HCT116 (cell line): ENCODE measurements around the gene ZSWIM5. TPM values are rescaled to one million over a fixed set of nuclear protein-coding genes. Genes with fewer than 3 reads are reported as not detected.

Source experiments
- ATAC-seq: fragments of 200-7000 bp; cut with Tn5 transposase; 2 replicates; pipeline ENCODE4 v1.9.1; 2020; ENCODE audit warnings: mild to moderate bottlenecking, moderate library complexity
- BruUV-seq: library from RNA; stranded (reverse); fragments of 400-500 nt; replicated peaks from 2 replicates; lab custom pipeline; 2021; lab: Mats Ljungman, UMichigan
- CTCF ChIA-PET: fragments of 300-600 bp; sonication (Branson Sonifier 250); formaldehyde crosslinking; loops from one replicate; lab custom pipeline; 2021; ENCODE audit warnings: antibody characterized with exemption; lab: Charles Lee
- POLR2A ChIA-PET: fragments of 300-600, 350-600 bp; sonication (Branson Sonifier 250); formaldehyde crosslinking; loops from one replicate; lab custom pipeline; 2021; ENCODE audit warnings: antibody characterized with exemption; lab: Charles Lee
- RAD21 ChIA-PET, 2 experiments: fragments of 300-600 bp; sonication (Branson Sonifier 250); formaldehyde crosslinking; loops; one replicate each; lab custom pipeline; 2023; ENCODE audit warnings: low total read pairs in 2 of 2; ENCODE audit not compliant: uncharacterized antibody in 2 of 2, unreplicated experiment in 2 of 2, low non-redundant PET in 1 of 2; lab: Charles Lee
- DNase-seq: peaks from one replicate; pipeline ENCODE4 v3.0.0-alpha.2; 2010; ENCODE audit warnings: low read depth, low spot score
- H2AFZ ChIP-seq: fragments of 200-600 bp; shearing (Covaris generic), sonication (generic); 2 replicates; pipeline ENCODE4 v1.6.1; 2017; ENCODE audit warnings: low read depth, mixed run types, mixed read lengths, antibody characterized with exemption, low read length; ENCODE audit not compliant: poor library complexity, severe bottlenecking
- H3K27ac ChIP-seq: 2 replicates; pipeline ENCODE4 v1.5.1; 2012; ENCODE audit warnings: low read depth, low read length
- H3K27me3 ChIP-seq: fragments of 200-600 bp; sonication (generic); 2 replicates; pipeline ENCODE4 v1.6.1; 2016; ENCODE audit warnings: mixed run types, low read length, mixed read lengths; ENCODE audit not compliant: insufficient read depth
- H3K36me3 ChIP-seq, 2 experiments: fragments of 200-500 bp in 1 of 2; fragments of 200-600 bp in 1 of 2; sonication (Bioruptor generic) in 1 of 2; sonication (generic) in 1 of 2; 2 replicates each; pipeline versions ENCODE4 v1.5.1 to v1.6.1; 2014 to 2016; ENCODE audit warnings: low read length in 2 of 2, inconsistent platforms in 1 of 2, mixed read lengths in 1 of 2, mixed run types in 1 of 2; ENCODE audit not compliant: insufficient read depth in 2 of 2, control insufficient read depth in 1 of 2
- H3K4me1 ChIP-seq, 2 experiments: fragments of 200-600 bp in 1 of 2; sonication (generic) in 1 of 2; 2 replicates each; pipeline versions ENCODE4 v1.5.1 to v1.6.1; 2012 to 2017; ENCODE audit warnings: low read length in 2 of 2, inconsistent platforms in 1 of 2, mild to moderate bottlenecking in 1 of 2, mixed read lengths in 1 of 2, mixed run types in 1 of 2, moderate library complexity in 1 of 2; ENCODE audit not compliant: insufficient read depth in 2 of 2, control insufficient read depth in 1 of 2
- H3K4me2 ChIP-seq: fragments of 200-600 bp; sonication (generic); 2 replicates; pipeline ENCODE4 v1.6.1; 2017; ENCODE audit warnings: mixed run types, low read length, mixed read lengths
- H3K4me3 ChIP-seq, 2 experiments: fragments of 200-600 bp in 1 of 2; sonication (generic) in 1 of 2; replicated peaks in 1 of 2; 2 replicates each; pipeline ENCODE4 v1.5.1; 2011 to 2016; ENCODE audit warnings: low read length in 2 of 2, control low read depth in 1 of 2, low read depth in 1 of 2, mild to moderate bottlenecking in 1 of 2, mixed read lengths in 1 of 2, mixed run types in 1 of 2
- H3K79me2 ChIP-seq: fragments of 200-600 bp; sonication (generic); 2 replicates; pipeline ENCODE4 v1.6.1; 2017; ENCODE audit warnings: mild to moderate bottlenecking, mixed run types, low read length, moderate library complexity, mixed read lengths; ENCODE audit not compliant: insufficient read depth
- H3K9ac ChIP-seq: fragments of 200-600 bp; sonication (generic); 2 replicates; pipeline ENCODE4 v1.6.1; 2016; ENCODE audit warnings: low read length, mixed read lengths
- H3K9me2 ChIP-seq: fragments of 200-600 bp; sonication (generic), shearing (Covaris generic); 2 replicates; pipeline ENCODE4 v1.6.1; 2017; ENCODE audit warnings: mixed run types, mild to moderate bottlenecking, moderate library complexity; ENCODE audit not compliant: insufficient read depth
- H3K9me3 ChIP-seq, 2 experiments: fragments of 200-500 bp in 1 of 2; fragments of 200-600 bp in 1 of 2; sonication (Bioruptor generic) in 1 of 2; sonication (generic) in 1 of 2; 2 replicates each; pipeline ENCODE4 v1.6.1; 2014 to 2017; ENCODE audit warnings: low read length in 2 of 2, mixed read lengths in 2 of 2, inconsistent platforms in 1 of 2, low read depth in 1 of 2, mild to moderate bottlenecking in 1 of 2, mixed run types in 1 of 2, moderate library complexity in 1 of 2; ENCODE audit not compliant: control insufficient read depth in 1 of 2, insufficient read depth in 1 of 2
- H4K20me1 ChIP-seq: fragments of 200-600 bp; sonication (generic), shearing (Covaris generic); 2 replicates; pipeline ENCODE4 v1.6.1; 2017; ENCODE audit warnings: mixed run types, mild to moderate bottlenecking, moderate library complexity; ENCODE audit not compliant: insufficient read depth
- ATF3 ChIP-seq: IDR thresholded peaks from 2 replicates; pipeline ENCODE4 v1.6.1; 2012
- CEBPB ChIP-seq: IDR thresholded peaks from 2 replicates; pipeline ENCODE4 v1.6.1; 2012; ENCODE audit warnings: low read depth
- EGR1 ChIP-seq: IDR thresholded peaks from 2 replicates; pipeline ENCODE4 v1.6.1; 2012; ENCODE audit warnings: low read depth
- EZH2 ChIP-seq: fragments of 200-600 bp; sonication (generic); IDR thresholded peaks from 2 replicates; pipeline ENCODE4 v1.6.1; 2017; ENCODE audit warnings: antibody characterized with exemption, mixed run types
- FOSL1 ChIP-seq: IDR thresholded peaks from 2 replicates; pipeline ENCODE4 v1.6.1; 2012; ENCODE audit warnings: low read depth
- JUND ChIP-seq: IDR thresholded peaks from 2 replicates; pipeline ENCODE4 v1.6.1; 2012
- POLR2A ChIP-seq: IDR thresholded peaks from 2 replicates; pipeline ENCODE4 v1.7.0; 2011; ENCODE audit warnings: borderline replicate concordance; ENCODE audit not compliant: insufficient read depth, insufficient read length; ENCODE audit errors: extremely low read depth
- RAD21 ChIP-seq: IDR thresholded peaks from 2 replicates; pipeline ENCODE4 v1.6.1; 2012; ENCODE audit warnings: low read depth, mild to moderate bottlenecking
- SIN3A ChIP-seq: IDR thresholded peaks from 2 replicates; pipeline ENCODE4 v1.6.1; 2012; ENCODE audit warnings: low read depth
- SP1 ChIP-seq: IDR thresholded peaks from 2 replicates; pipeline ENCODE4 v1.6.1; 2012; ENCODE audit warnings: low read depth
- SRF ChIP-seq: IDR thresholded peaks from 2 replicates; pipeline ENCODE4 v1.6.1; 2012; ENCODE audit warnings: low read depth
- TCF7L2 ChIP-seq: IDR thresholded peaks from 2 replicates; pipeline ENCODE4 v1.7.0; 2011; ENCODE audit warnings: borderline replicate concordance, inconsistent platforms; ENCODE audit not compliant: insufficient read depth, insufficient read length; ENCODE audit errors: extremely low read depth
- YY1 ChIP-seq: IDR thresholded peaks from 2 replicates; pipeline ENCODE4 v1.6.1; 2011; ENCODE audit warnings: low read length, low read depth, moderate library complexity, mild to moderate bottlenecking; ENCODE audit not compliant: insufficient replicate concordance; ENCODE audit errors: extremely low read depth
- ZBTB33 ChIP-seq: IDR thresholded peaks from 2 replicates; pipeline ENCODE4 v1.6.1; 2011; ENCODE audit warnings: mild to moderate bottlenecking, low read length, moderate library complexity; ENCODE audit not compliant: insufficient replicate concordance; ENCODE audit errors: extremely low read depth
- ZFX ChIP-seq: fragments of 450-650 bp; IDR thresholded peaks from 2 replicates; pipeline ENCODE4 v1.6.1; 2017
- ZNF274 ChIP-seq: fragments of 200-500 bp; sonication (Bioruptor generic); IDR thresholded peaks from 2 replicates; pipeline ENCODE4 v1.6.1; 2014; ENCODE audit warnings: mild to moderate bottlenecking, low read depth, low read length, inconsistent platforms
- intact Hi-C: fragments of 100-400 bp; cut with micrococcal nuclease; formaldehyde crosslinking; loops from 2 replicates; pipeline ENCODE4 v1.10.0; 2022
- total RNA-seq: library from RNA; stranded (reverse); gene quantifications from one replicate; pipeline ENCODE4 v1.2.1, GENCODE V29; 2021; ENCODE audit not compliant: unreplicated experiment
- TF ChIP-seq, protein P1 (sequence below), 3 experiments: fragments of 200-600 bp in 1 of 3; sonication (generic) in 1 of 3; IDR thresholded peaks in 2 of 3; conservative IDR thresholded peaks in 1 of 3; 2 replicates each; pipeline ENCODE4 v1.5.1; 2012 to 2017; ENCODE audit warnings: low read depth in 2 of 3, low read length in 2 of 3, antibody characterized with exemption in 1 of 3, borderline replicate concordance in 1 of 3, control low read depth in 1 of 3, mild to moderate bottlenecking in 1 of 3, mixed read lengths in 1 of 3, mixed run types in 1 of 3, moderate library complexity in 1 of 3; ENCODE audit not compliant: insufficient read depth in 1 of 3
- TF ChIP-seq, protein P2 (sequence below): IDR thresholded peaks from 2 replicates; pipeline ENCODE4 v1.6.1; 2012; ENCODE audit warnings: low read depth

ZSWIM5 gene
- total RNA-seq, 1 experiment from 2014 or later = 1.1 TPM

DNA sequence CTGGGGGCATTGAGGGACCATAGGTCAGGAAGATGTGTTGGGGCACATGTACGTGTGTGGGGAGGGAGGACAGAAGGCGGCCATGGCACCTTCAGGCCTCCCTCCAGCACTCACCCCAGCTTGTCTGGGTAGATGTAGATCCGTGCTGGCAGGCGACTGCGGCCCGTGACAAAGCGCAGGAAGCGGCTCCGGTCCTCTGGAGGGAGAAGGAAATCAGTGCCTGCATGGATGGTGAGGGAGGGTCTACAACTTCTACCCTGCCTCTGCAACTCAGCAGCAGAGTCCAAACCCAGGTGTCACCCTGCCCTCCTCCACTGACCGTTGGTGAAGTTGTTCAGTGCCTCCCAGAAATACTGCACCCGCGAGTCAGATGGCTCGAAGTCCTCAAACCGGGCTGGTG is 202.7 kb downstream of the ZSWIM5 start:
- no peak overlapping the region for H3K4me3 ChIP-seq
- no peaks in the 10 kb centered on the region for H3K27me3 ChIP-seq
- ChIA-PET CTCF (no interaction called here), RAD21 (no interaction called here)
- no TSS peak for BruUV-seq
- DNase-seq = no peak
- H3K4me1 ChIP-seq = no peaks in the 10 kb centered on the region
- H3K9me3 ChIP-seq = no peaks in the 10 kb centered on the region
- H2AFZ ChIP-seq = no peak overlapping the region
- H3K9me2 ChIP-seq = no peaks in the 10 kb centered on the region
- H3K27ac ChIP-seq = no peak overlapping the region
- intact Hi-C loops = no loop called here
- ATAC-seq = no peak
- no peak for TF ChIP-seq CEBPB
- no peak for TF ChIP-seq SP1
- no peak for TF ChIP-seq EGR1
- TF ChIP-seq SIN3A = no peak
- TF ChIP-seq ZBTB33 = no peak
- no peak for TF ChIP-seq ZFX
- no peak for TF ChIP-seq EZH2
- no peak for TF ChIP-seq POLR2A
- TF ChIP-seq, protein P1, sequence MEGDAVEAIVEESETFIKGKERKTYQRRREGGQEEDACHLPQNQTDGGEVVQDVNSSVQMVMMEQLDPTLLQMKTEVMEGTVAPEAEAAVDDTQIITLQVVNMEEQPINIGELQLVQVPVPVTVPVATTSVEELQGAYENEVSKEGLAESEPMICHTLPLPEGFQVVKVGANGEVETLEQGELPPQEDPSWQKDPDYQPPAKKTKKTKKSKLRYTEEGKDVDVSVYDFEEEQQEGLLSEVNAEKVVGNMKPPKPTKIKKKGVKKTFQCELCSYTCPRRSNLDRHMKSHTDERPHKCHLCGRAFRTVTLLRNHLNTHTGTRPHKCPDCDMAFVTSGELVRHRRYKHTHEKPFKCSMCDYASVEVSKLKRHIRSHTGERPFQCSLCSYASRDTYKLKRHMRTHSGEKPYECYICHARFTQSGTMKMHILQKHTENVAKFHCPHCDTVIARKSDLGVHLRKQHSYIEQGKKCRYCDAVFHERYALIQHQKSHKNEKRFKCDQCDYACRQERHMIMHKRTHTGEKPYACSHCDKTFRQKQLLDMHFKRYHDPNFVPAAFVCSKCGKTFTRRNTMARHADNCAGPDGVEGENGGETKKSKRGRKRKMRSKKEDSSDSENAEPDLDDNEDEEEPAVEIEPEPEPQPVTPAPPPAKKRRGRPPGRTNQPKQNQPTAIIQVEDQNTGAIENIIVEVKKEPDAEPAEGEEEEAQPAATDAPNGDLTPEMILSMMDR (IDR thresholded peaks at IDR 0.05 in 2 of 3, conservative IDR thresholded peaks at IDR 0.05 in 1 of 3; ENCODE audit: borderline replicate concordance in 1 of 3, insufficient read depth in 1 of 3, low read depth in 2 of 3, low read length in 2 of 3) = no peak
- TF ChIP-seq ZNF274 = no peak
- TF ChIP-seq RAD21 = no peak
- no peak for TF ChIP-seq JUND
- no peak for TF ChIP-seq ATF3
- no peak for TF ChIP-seq YY1
- no peak for TF ChIP-seq TCF7L2
- TF ChIP-seq FOSL1 = no peak
- TF ChIP-seq, protein P2, sequence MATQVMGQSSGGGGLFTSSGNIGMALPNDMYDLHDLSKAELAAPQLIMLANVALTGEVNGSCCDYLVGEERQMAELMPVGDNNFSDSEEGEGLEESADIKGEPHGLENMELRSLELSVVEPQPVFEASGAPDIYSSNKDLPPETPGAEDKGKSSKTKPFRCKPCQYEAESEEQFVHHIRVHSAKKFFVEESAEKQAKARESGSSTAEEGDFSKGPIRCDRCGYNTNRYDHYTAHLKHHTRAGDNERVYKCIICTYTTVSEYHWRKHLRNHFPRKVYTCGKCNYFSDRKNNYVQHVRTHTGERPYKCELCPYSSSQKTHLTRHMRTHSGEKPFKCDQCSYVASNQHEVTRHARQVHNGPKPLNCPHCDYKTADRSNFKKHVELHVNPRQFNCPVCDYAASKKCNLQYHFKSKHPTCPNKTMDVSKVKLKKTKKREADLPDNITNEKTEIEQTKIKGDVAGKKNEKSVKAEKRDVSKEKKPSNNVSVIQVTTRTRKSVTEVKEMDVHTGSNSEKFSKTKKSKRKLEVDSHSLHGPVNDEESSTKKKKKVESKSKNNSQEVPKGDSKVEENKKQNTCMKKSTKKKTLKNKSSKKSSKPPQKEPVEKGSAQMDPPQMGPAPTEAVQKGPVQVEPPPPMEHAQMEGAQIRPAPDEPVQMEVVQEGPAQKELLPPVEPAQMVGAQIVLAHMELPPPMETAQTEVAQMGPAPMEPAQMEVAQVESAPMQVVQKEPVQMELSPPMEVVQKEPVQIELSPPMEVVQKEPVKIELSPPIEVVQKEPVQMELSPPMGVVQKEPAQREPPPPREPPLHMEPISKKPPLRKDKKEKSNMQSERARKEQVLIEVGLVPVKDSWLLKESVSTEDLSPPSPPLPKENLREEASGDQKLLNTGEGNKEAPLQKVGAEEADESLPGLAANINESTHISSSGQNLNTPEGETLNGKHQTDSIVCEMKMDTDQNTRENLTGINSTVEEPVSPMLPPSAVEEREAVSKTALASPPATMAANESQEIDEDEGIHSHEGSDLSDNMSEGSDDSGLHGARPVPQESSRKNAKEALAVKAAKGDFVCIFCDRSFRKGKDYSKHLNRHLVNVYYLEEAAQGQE = no peak
- TF ChIP-seq SRF = no peak
- TF ChIP-seq, all 23 proteins: peak for 0
- Histone ChIP-seq H3K9ac (no peak overlapping the region), H4K20me1 (no peaks in the 10 kb centered on the region), H3K4me2 (no peak overlapping the region), H3K79me2 (no peaks in the 10 kb centered on the region), H3K36me3 (peaks cover 8 to 16% of the 10 kb centered on the region in 2 experiments; a peak in 3 of 4 replicates)
- POLR2A ChIA-PET = no interaction called here
